ENCODE results near the gene FSCN2.

The FSCN2 gene

DNA sequence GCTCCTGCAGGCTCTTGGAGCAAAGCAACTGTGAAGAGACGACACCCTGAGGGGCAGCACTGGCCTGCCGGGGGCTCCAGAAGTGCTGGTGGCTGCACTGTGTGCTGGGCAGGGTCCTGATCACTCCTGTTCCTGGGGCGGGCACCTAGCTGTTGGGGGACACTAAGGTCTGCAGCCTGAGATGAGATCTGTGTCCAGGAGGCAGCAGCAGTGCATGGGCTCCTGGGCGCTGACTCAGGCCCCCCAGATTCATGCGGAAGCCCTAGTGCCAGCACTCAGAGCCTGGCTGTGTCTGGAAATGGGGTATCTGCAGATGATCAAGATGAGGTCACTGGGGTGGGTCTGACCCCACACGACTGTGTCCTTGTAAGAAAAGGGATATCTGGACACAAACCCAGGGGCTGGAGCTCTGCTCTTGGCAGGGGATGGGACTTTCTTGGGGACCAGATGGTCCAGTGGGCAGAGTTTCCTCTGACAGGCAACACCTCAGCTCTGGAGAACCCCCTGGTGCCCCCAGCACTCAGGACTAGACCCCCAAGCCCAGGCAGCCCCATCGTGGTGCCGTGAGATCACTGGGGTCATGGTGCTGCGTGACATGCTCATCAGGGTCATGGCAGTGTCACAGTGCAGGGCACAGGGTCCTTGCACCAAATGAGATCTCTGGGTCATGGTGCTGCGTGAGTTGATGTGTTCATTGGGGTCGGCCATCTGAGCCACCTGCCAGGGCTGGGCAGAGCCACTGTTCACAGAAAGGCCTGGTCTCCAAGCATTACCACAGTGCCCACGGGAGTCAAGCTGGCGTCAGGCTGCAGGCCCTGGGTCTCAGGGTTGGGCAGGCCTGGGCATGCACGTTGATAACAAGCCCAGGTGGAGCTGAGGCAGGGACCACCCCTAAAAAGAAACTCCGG, 14.5 kb downstream of the FSCN2 start:
- DNase-seq = no peak

DNA sequence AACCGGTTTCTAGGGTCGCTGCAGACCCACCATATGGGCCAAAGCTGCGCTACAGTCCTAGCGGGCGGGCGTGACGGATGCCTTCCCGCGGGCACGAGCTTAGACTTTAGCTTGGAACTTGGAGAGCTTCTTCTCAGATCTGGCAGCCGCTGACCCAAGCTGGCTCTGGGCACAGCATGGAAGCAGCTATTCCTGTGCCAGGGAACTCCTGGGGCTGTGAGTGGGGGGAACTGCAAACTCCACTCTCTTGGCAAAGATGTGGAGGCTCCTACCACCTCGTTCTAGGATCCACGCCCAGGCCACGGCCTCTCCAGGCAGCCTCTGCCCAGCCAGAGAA, 15.1 kb downstream of the FSCN2 start:
- DNase-seq = no peak

DNA sequence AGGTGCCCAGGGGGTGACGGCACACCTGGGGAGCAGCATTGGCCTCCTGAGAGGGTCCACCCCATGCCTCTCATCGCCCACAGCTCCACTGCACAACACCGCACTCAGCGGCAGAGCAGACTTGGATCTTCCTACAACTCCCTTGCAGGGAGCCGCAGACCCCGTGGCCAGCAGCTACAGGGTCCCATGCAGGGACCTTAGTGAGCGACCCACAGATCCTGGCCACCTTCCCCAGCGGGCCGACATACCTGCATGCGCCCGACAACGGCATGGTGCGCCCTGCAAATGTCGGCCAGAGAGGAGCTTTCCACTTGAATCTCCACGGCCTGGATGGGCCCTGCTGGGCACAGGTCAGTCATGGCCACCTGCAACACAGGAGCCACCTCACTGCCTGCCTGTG, 15.6 kb downstream of the FSCN2 start:
- no peak for DNase-seq

DNA sequence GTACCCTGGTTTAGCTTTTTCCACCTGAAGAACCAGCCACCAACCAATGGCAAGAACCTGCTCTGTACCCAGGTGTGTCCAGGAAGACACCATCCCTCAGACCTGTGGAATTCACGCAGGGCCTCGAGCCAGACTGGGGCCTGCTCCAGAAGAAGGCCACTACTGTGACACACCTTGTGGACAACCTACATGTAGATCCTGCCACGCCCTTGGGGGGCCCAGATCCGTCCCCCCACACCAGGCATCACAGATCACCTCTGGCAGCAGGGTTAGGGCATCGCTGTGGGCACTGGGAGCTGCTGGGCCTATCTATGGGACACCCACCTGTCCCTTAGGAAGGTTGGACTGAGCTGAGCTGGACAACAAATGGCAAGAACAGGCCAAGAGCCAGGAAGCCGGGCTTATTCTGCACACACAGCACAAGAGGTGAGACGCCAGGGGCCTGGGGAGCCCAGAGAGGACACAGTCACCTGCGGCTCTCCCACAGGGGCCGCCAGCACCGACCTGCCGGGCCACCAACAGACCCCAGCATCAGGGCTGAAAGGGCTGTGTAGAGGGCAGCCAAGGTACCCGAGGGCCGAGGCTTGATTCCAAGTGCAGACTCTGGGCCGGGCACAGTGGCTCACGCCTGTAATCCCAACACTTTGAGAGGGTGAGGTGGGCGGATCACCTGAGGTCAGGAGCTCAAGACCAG, 16.3 kb downstream of the FSCN2 start:
- no peak for DNase-seq

DNA sequence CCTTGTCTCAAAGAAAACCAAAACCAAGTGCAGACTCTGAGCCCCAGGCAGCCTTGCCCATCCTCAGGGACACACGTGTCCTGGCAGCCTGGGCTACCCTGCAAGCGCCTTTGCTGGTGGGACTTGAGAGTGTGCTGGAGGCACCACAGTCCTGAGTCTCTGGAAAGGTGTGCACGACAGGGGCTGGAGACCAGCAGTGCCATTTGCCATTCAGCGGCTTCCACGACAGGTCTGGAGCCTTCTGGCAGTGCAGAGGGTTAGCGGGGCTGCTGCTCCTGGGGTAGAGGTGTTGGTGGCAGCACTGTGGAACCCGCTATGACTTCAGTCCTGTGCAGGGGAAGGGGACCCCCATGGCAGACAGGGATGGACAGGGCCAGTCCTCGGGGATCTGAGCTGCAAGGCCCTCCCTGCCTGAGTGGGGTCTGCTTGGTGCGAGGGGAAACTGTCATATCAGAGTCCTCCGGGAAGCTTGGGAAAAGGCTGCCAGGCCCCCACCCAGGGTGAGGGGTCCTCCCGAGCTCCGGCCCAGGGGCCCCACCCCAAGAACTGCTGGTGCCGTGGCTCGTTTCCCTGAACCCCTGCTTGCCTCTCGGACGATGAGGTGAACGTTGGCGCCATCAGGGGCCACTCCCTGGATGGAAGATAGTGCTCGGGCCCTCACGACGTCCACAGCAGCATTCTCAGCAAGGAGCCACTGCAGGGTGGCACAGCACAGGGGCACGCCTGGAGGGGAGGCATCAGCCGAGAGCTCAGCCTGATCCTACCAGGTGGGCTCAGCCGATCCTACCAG, 17.2 kb downstream of the FSCN2 start:
- DNase-seq = no peak

DNA sequence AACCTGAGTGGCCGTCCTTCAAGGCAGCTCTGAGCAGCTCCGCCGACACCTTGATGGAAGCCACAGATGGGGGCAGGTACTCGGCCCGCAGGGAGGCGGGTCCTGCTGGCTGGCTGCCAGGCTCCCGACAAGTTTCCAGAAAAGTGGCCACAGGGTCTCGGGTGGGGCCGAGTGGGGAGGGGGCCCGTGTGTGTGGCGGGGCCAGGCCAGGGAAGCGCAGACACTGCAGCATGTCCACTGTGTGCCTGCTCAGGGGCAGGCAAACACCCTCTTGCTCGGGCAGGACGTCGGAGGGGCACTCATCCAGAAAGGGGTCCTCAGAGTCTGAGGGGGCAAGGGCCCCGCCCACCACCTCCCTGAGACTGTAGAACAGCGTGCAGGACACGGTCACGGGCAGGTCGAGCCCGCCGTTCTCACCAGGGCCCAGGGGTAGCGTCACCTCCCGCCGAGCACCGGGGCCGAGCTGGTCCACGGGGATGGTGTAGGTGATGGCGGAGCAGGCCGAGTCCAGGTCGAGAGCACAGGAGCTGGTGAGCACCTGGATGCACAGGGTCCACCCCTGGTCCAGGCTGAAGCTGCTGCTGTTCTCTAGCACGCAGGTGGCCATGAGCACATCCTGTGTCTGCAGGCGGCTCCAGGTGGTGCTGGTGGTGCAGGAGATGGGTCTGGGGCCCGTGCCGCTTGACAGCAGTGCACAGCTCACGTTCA, 18.9 kb downstream of the FSCN2 start:
- DNase-seq = no peak

DNA sequence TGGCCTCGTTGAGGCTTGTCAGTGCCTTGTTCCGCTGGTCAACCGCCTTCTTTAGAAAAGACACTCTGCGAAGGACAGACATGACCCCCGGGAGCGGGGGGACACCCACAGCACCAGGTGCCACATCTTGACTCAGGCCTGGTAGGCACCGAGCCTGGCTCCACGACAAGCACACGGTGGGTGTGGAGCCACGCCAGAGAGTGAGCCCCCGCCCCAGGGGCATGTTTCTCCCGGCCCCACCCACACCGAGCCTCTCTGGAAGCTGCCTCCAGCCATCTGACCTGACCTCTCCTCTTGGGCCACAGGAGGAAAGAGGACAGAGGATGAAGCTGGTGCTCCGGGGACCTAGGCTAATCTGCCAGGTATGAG, 19.4 kb downstream of the FSCN2 start:
- no peak for DNase-seq

DNA sequence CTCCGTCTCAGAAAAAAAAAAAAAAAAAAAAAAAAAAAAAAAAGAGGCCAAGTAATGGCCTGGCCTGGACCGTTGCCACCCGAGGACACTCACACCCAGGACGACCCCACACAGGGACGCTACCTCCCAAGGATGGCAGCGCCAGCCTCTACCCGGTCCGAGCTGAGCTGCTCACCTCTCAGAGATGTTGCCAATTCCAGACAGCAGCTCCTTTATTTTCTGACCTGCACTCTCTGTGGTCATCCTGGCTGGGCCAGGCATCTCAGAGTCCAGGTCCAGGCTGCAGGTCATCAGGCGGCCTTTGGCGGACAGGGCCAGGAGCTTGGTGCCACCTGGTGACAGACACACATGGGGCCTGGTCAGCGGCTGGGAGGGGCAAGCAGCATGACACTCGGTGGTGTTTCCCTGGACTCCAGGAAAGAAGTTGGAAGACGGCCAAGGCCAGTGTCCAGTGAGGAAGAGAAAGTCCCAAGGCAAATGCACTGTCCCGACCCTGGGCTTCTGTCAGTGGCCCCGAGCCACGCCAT, 20.9 kb downstream of the FSCN2 start:
- DNase-seq = no peak

DNA sequence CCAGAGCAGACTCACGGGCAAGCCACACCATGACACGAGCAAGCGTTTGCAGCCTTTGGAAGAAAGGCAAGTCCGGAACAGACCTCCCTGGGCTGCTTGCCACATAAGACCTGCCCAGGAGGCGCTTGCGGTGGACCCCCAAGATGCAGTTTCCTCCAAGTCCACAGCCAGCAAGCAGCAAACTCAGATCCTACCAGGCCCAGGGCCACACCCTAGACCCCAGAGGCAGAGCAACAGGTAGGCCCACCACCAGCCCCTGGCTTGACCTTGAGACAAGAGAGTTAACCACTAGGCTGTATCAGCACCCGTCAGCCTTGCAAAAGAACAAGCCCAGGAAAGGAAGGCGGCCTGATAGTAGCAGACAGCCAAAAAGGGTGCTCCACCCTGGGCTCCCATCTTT, 21.6 kb downstream of the FSCN2 start:
- DNase-seq = no peak

DNA sequence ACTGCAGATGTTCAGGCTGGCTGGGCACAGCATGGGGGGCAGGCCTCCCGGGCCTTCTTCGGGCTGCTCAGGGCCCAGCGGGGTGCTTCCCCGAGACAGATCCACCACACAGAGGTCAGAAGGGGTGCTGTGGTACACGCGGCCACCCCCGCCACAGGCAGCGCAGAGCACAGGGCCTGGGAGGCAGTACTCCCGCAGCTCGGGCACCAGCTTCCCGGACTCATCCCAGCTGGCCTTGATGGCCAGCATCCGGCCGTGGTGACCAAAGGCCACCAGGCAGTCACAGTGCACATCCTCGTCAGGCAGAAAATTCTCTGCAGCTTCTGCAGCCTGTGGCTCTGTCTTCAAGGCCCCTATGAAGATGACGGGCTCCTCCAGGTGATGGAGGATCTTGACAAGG, 22.1 kb downstream of the FSCN2 start:
- DNase-seq = no peak

DNA sequence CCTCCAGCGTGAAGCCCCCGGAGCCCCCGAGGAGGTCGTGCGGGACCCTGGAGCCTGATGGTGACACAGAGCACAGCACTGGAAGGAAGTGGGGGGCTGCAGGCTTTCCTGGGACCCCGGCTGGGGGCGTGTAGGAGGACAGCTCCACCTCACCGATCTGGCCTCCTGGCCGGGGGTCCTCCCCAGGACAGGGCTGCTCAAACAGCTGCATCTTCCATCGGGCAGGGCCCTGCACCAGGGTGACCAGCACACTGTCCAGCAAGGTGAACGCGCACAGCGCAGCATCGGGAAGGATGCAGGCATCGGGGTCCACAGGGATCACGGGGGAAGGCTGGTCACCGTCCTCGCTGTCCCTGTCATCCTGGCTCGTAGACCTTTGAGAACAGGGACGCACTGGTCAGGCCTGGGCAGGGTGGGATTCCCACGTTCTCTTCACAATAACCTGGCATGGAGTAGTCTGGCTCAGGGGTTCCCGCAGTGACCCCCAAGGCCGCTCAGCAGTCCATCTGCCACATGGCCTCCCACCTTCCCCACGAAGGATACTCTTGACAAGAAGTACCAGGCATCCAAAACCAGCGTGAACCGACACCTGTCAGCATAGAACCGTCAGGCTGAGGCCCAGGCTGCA, 22.8 kb downstream of the FSCN2 start:
- DNase-seq = no peak

DNA sequence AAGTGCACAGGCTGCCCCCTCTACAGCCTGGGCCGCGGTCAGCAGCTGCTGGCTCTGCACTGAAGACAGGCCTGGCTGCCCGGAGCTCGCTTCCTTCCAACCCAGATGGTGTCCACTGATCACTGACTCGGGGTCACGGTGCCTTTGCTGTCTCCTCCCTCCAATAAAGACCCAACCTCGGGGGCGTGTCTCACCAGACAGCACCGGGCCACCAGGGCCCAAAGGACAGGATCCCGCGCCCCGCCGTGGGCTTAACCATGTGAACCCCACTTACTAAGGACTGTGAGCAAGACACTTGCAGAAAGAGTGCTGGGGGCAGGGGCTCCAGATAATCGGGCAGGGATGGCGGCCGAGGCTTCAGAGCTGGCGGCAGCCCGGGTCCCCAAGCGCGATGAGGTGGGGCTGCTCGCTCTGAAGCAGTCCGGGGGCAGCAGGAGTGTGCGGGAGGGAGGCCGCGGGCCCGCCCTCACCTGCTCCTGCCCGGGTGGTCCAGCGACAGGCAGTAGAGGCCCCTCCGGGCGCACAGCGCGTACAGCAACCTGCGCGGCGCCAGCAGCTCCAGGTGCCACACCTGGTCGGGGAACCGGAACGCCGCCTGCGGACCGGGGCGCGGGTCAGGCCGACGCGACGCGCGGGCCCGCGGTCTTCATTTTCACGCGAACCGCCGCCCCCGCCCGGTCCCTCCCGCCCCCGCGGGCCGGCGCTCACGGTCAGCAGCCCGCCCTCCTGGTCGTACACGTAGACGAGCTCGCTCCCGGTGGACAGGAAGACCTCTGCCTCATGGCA, 23.5 kb downstream of the FSCN2 start:
- DNase-seq = no peak

DNA sequence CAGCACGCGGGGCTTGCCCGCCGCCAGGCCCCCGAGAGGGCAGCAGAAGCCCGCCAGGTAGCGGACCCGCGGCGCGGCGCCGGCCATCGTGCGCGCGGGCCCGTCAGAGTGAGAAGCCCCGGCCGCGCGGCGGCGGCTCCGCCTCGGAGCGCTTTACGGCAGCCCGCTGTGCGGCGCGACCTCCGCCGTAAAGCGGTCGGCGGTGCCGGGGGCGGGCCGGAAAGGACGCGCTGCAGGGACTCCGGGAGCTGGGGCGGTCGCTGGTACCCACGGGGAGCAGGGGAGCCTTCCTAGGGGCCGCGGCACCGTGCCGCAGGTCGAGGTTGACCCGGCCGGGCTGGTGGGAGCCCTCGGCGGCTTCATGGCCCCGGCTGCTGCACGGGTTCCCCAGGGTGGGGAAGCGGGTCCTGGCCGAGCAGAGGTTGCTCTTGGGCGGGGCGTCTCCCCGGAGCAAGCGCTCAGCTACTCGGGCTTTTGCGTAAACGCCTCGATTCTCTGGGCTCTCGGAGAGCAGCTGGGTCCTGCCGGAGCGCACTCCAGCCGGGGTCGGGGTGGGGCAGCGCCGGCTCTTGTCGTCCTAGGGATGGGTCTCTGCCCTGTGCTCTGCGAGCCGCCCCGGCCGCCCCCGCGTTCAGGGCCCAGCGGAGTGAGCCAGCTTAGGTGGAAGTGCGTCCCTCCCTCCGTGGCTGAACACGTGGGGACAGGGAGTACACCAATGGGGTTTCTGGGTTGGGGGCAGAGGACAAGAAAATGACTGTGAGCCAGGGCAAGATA, 24.3 kb downstream of the FSCN2 start, which contains the start of gene FAAP100:
Gene FAAP100 (minus strand): TSS at position 110 of the 774 bp plus-strand sequence. CDS start 23 bp downstream, at position 87.
- peak; percentile 84 for DNase-seq

DNA sequence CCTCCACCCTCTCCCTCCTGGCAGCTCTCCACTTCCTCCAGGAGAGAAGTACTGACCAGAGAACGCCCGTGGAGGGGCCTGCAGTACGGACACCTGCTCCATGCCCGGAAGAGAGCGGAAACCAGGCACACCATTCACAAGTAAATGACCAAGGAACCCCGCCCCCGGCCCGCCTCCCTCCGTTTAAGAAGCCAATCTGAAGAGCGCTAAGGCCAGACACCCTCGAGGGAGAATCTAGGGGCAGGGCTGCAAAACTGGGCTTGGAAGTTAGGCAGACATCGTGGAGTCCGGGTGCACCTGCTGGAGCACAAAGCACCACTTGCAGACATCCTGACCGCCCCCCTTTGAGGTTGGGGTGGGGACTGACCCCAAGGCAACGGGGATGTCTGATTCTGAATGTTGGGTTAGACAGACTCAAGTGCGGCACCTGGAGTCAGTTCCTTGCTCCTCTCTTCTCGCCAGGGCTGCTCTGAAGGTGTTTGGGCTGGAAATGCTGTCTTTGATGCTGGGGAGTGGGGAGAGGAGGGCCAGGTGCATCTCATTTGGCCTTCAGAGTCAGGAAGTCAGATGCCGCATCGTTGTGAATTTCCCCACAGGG, 24.9 kb downstream of the FSCN2 start:
- DNase-seq = peak; percentile 83

DNA sequence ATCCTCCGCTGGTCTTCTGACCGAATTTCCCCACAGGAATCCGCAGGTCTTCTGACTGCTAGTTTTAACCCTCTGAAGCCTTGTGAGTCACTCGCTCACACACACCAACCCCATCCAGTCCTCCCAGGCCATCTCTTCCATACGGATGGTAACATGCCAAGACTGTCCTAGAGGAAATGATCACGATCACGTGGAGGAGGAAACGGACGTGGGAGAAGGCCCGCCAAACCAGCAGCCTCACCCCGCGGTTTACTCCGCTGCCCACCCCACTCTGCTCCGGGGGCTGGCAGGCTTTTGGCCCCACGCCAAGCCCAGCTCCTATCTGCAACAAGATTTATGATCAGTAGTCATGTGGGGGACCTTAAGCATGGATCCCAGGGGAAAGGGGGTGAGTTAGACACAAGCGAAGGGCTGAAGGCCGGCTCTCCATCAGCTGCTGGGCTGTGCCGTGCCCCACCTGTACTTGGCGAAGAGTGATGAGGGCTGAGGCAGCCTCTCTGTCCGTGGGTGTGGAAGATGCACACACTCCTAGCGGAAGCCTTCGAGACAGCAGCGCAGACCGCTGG, 25.5 kb downstream of the FSCN2 start:
- no peak for DNase-seq

DNA sequence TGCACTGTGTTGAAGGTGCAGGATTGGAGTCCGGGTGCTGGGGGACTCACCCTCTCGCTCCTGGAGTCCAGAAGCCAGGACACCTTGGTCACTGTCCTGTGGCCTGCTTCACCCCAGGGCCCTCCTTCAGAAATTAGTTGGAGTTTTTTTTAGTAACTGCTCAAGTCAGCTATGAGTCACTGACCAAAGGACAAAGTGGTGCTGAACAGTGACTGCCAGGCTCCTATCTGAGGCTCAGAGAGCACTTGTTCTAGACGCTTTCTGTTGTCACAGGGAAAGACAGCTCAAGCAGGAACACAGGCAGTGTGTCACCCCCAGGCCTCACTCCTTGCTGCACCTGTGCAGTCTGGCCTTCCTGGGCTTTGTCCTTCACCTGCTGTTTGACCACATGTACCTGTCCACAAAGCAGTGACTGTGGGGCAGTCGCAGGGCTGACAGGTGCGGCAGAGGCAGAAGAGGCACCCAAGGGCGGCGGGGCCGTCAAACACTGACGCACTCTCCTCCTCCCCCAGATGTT, 28.1 kb downstream of the FSCN2 start:
- no peak for DNase-seq

DNA sequence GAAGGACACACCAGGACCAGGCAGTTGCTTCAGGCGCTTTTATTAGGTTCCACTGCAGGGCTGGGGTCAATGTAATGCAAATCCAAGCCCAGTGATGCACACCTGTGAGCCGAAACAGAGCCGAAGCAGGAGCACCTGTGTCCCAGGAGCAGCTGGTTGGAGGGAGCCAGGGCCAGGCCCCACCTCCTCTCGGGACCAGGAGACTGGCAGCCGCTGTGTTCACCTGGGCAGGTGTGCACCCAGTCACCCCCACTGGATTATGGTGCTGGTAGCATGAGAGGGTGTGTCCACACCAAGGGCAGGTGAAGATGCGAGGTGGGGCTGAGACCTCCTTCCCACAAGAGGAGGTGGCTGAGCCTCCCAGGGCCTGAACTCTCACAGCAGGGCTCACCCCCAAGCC, 28.7 kb downstream of the FSCN2 start:
- DNase-seq = no peak

DNA sequence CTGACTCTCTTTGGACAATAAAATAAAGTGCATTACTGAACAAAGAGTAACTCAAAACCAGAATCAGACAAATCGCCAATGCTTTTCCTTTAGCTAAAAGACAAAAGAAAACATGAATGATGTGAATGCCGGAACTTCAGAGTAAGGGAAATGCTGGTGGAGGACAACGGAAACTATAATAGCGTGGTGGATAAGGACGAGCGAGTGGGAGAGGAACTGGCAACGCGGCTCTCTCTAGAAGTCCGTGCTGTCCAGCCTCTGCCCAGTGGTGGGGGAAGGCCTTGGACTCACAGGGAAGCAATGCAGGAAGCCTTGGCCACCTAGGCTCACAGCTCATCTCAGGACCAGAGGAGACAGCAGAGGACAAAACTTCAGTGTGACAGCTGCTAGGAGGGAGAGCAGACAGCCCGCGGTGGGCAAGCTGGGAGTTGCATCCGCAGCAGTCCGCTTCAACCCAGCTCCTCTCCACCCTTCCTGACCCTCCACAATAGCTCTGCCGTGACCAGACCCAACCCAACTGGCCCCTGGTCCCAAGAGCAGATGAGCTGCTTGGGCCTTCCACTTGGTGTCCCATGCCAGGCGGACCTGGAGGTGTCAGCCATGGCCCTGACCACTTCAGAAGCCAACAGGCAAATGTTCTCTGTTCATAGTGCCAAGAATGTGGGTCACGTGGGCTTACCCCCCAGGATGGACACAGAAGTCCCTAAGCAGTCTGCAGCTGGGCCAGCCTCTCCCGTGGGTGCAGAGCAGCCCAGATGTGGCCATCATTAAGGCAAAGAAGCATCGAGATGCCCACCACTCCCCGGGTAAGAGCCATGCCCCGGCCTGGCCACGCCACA, 29.3 kb downstream of the FSCN2 start:
- no peak for DNase-seq

DNA sequence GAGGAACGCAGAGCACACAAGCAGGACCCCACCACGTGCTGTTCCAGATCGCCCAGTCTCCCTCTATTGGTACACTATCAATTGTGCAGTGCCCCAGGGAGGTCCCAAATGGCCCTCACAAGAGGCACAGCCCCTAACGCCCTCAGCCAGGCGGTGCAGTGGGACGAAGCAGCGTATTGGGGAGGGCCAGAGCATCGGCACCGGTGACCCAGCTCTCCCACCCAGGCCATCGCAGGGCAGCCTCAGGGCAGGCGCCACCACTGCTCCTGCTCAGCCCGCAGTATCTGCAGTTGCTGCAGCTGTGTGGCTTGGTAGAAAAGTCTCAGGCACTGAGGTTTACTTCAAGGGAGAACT, 29.9 kb downstream of the FSCN2 start:
- no peak for DNase-seq
